BJ (cell line): ENCODE results near the gene ATG2A. TPM values are rescaled to one million over a fixed set of nuclear protein-coding genes. Genes with fewer than 3 reads are reported as not detected.
"Not testable (repeated sequence)": the region's sequence is repeated elsewhere in the genome, so short reads cannot be mapped to it uniquely, and the experiment has no call there.

Experiments
- CTCF ChIA-PET: fragments of 350-600 bp; formaldehyde crosslinking; extraction: SDS; loops from one replicate; lab custom pipeline; 2021; ENCODE audit warnings: antibody characterized with exemption, inconsistent platforms; lab: Yijun Ruan, JAX
- POLR2A ChIA-PET: fragments of 300-600 bp; sonication (Branson Sonifier 250); formaldehyde crosslinking; extraction: SDS; loops from one replicate; lab custom pipeline; 2021; ENCODE audit warnings: antibody characterized with exemption; lab: Charles Lee
- DNase-seq: peaks from one replicate; pipeline ENCODE4 v3.0.0-alpha.2; 2011; ENCODE audit warnings: low read depth
- H3K27me3 ChIP-seq: 2 replicates; pipeline ENCODE4 v1.6.0; 2011; ENCODE audit warnings: low read length; ENCODE audit not compliant: control insufficient read depth, insufficient read depth
- H3K36me3 ChIP-seq: 2 replicates; pipeline ENCODE4 v1.5.1; 2011; ENCODE audit warnings: low read length; ENCODE audit not compliant: control insufficient read depth, insufficient read depth
- H3K4me3 ChIP-seq: 2 replicates; pipeline ENCODE4 v1.5.1; 2011; ENCODE audit warnings: low read depth, mild to moderate bottlenecking, control low read depth, low read length
- CTCF ChIP-seq: IDR thresholded peaks from 2 replicates; pipeline ENCODE4 v1.5.1; 2011; ENCODE audit warnings: low read depth, mild to moderate bottlenecking, control low read depth, inconsistent platforms, low read length, moderate library complexity; ENCODE audit not compliant: insufficient read depth
- polyA plus RNA-seq: library from polyadenylated mRNA; depleted of rRNA; stranded (reverse); fragments of >200 nt; gene quantifications from 2 replicates; pipeline ENCODE4 v1.2.3, GENCODE V29; 2011; rRNA removed
- small RNA-seq: library from RNA; depleted of rRNA; stranded (forward); fragments of <200 nt; gene quantifications from one replicate; pipeline ENCODE3, GENCODE V24; 2012; ENCODE audit warnings: low replicate concordance, low read depth; ENCODE audit not compliant: insufficient read length

ATG2A gene
- polyA plus RNA-seq, 1 experiment: 7.0 TPM

DNA sequence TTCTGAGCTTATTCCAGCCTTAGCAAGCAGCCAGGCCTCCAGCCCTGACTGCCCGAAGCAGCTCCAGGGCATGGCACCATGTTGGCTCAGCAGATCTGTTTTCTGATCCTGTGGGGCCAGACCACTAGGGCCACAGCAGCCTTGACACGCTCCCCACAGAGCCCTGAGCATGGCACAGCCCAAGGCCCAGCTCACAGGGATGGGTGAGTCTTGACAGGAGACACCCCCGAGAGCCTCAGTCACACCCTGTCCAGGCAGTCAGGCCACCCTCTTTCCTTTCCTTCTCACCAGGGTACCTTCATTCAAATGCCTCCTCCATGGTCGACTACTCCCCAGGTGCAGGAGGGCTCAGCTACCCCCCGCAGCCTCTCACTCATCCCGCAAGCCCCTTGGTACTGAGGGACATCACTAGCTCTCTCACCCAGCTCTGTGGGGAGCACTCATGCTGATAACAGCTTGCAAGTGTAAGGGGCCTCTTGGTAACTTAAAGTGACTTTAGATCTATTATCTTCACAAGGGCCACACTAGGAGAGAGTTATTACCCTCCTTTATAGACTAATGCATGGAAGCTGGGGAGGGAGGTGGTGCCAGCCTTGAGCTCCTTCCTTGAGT lies 68.7 kb downstream of the ATG2A start:
- Histone ChIP-seq H3K27me3 (no peaks in the 10 kb centered on the region), H3K36me3 (peaks cover 6% of the 10 kb centered on the region), H3K4me3 (no peak overlapping the region)
- POLR2A ChIA-PET: interaction anchor here (0.6 kb wide), 1 partner anchor 30 kb away, joined by 3 read pairs; no protein-coding TSS in a partner anchor
- DNase-seq: no peak
- CTCF ChIA-PET: interaction anchor here (0.7 to 29.2 kb wide), 18 partner anchors 8 to 270 kb away, joined by 3 to 797 read pairs (median 6); partner anchors contain the start of genes ARL2, BATF2, EHD1 and MEN1
- no peak for TF ChIP-seq CTCF

DNA sequence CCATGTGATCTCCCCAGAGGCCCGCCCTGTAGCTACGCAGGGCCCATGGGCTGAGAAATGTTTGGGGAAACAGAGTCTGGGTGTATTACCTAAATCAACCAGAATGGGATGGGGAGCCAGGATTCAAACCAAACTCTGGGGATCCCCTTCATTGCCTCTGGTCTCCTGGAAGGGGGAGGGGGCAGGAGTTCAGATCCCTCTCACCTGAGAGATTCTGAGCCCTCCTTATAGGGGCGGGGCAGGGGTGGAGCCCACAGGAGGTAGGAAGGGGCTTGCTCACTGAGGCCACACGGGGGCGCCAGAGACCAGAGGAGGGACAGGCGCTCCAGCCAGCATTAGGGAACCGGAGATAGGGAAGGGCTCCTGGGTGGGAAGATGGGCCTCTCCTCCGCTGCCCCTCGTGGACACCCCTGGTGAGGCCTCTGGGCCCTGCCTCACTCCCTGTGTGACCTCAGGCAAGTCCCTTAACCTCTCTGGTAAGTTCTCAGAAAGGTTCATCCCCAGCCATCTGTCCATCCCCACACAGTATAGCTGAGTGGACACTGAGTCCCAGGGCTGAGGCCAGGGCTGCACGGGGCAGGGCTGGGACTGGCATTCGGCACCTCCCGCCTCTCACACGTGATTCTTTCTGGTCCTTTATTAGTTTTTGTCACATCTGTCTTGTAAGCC lies 69.9 kb downstream of the ATG2A start:
- no peak for DNase-seq
- Histone ChIP-seq H3K36me3 (no peaks in the 10 kb centered on the region), H3K27me3 (no peaks in the 10 kb centered on the region), H3K4me3 (no peak overlapping the region)
- ChIA-PET CTCF (interaction anchor here (0.6 to 29.2 kb wide), 25 partner anchors 9 to 271 kb away, joined by 3 to 797 read pairs (median 4); partner anchors contain the start of genes ARL2, BATF2, EHD1 and MEN1), POLR2A (no interaction called here)
- TF ChIP-seq CTCF: peak; percentile 96

GRCh38 chr11:64845776-64846129 lies 71.3 kb downstream of the ATG2A start:
- H3K27me3 ChIP-seq, DNase-seq, H3K36me3 ChIP-seq, POLR2A ChIA-PET, H3K4me3 ChIP-seq: not testable (repeated sequence)
- CTCF ChIA-PET: interaction anchor here (1.9 to 29.2 kb wide), 5 partner anchors 9 to 272 kb away, joined by 6 to 797 read pairs (median 35); partner anchors contain the start of genes ARL2, EHD1 and ZNHIT2

DNA sequence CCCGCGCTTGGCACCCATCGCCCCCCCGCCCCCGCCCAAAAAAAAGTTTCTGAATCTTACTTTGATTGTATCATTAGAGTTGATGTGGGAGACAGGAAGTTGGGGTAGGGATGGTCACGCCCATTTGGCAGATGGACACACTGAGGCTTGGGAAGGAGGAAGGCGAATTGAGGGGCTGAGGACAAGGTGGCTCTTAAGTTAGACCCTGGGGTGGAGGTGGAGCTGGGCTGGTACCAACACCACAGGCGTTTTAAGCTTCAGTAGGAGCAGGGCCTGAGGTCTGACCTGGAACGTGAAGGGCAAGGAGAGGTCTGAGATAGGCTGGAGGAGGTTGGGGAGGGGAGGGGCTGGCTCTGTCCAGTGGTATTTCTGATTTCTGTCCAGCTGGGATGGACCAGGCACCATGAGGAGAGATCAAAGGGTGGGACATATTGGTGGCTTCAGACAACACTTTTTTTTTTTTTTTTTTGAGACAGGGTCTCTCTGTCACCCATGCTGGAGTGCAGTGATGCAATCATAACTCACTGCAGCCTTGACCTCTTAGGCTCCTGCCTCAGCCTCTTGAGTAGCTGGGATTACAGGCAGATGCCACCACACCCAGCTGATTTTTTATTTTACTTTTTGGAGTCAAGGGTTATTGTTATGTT lies 71.8 kb downstream of the ATG2A start:
- ChIA-PET CTCF (interaction anchor here (1.1 to 29.2 kb wide), 7 partner anchors 9 to 272 kb away, joined by 3 to 797 read pairs (median 15); partner anchors contain the start of genes ARL2, BATF2, EHD1 and ZNHIT2), POLR2A (no interaction called here)
- no peak for TF ChIP-seq CTCF
- no peak for DNase-seq
- H3K27me3 ChIP-seq: no peaks in the 10 kb centered on the region
- H3K36me3 ChIP-seq: no peaks in the 10 kb centered on the region
- H3K4me3 ChIP-seq: no peak overlapping the region

Small RNAs within 50 kb of the gene (small RNA-seq; reads per million reads assigned to genes)
- gene MIR6749 (not detected), gene MIR6750 (not detected)

Other genes with a start within 250 kb of the ATG2A start
- 0.05 and 0.20 TPM in 2 replicates for gene NRXN2, start 194.0 kb downstream of the ATG2A start, polyA plus RNA-seq
- 3.2 and 5.3 TPM in 2 replicates for gene RASGRP2, start 173.1 kb downstream of the ATG2A start, polyA plus RNA-seq
- 0.10 TPM in 2 replicates for gene PYGM, start 157.2 kb downstream of the ATG2A start, polyA plus RNA-seq
- 40.3 and 41.7 TPM in 2 replicates for gene SF1, start 138.7 kb downstream of the ATG2A start, polyA plus RNA-seq
- gene MAP4K2, start 114.0 kb downstream of the ATG2A start, polyA plus RNA-seq: 9.4 and 22.4 TPM in 2 replicates
- gene MEN1, start 106.7 kb downstream of the ATG2A start, polyA plus RNA-seq: 14.4 and 27.8 TPM in 2 replicates
- 0.01 and 0.02 TPM in 2 replicates for gene CDC42BPG, start 72.6 kb downstream of the ATG2A start, polyA plus RNA-seq
- 95.3 and 191 TPM in 2 replicates for gene EHD1, start 38.6 kb downstream of the ATG2A start, polyA plus RNA-seq
- gene PPP2R5B, start 7.5 kb upstream of the ATG2A start, polyA plus RNA-seq: 16.0 and 18.5 TPM in 2 replicates
- not detected in 2 replicates for gene GPHA2, start 18.7 kb upstream of the ATG2A start, polyA plus RNA-seq
- gene MAJIN, start 54.9 kb upstream of the ATG2A start, polyA plus RNA-seq: not detected in 2 replicates
- gene BATF2, start 79.8 kb upstream of the ATG2A start, polyA plus RNA-seq: 1.1 and 1.5 TPM in 2 replicates
- 117 and 141 TPM in 2 replicates for gene ARL2, start 97.0 kb upstream of the ATG2A start, polyA plus RNA-seq
- 8.3 and 15.3 TPM in 2 replicates for gene SNX15, start 110.2 kb upstream of the ATG2A start, polyA plus RNA-seq
- 5.9 and 7.3 TPM in 2 replicates for gene SAC3D1, start 124.0 kb upstream of the ATG2A start, polyA plus RNA-seq
- 25.4 and 38.7 TPM in 2 replicates for gene NAALADL1, start 141.3 kb upstream of the ATG2A start, polyA plus RNA-seq
- 10.7 and 11.9 TPM in 2 replicates for gene CDCA5, start 166.8 kb upstream of the ATG2A start, polyA plus RNA-seq
- gene ZFPL1, start 167.0 kb upstream of the ATG2A start, polyA plus RNA-seq: 41.7 and 91.8 TPM in 2 replicates
- 61.8 and 86.2 TPM in 2 replicates for gene VPS51, start 179.0 kb upstream of the ATG2A start, polyA plus RNA-seq
- gene TM7SF2, start 194.7 kb upstream of the ATG2A start, polyA plus RNA-seq: 5.0 and 8.2 TPM in 2 replicates
- gene ZNHIT2, start 200.5 kb upstream of the ATG2A start, polyA plus RNA-seq: 3.6 and 4.6 TPM in 2 replicates
- gene FAU, start 204.9 kb upstream of the ATG2A start, polyA plus RNA-seq: 474 and 610 TPM in 2 replicates
- gene MRPL49, start 205.1 kb upstream of the ATG2A start, polyA plus RNA-seq: 54.4 and 68.5 TPM in 2 replicates
- gene SYVN1, start 217.3 kb upstream of the ATG2A start, polyA plus RNA-seq: 13.3 and 33.4 TPM in 2 replicates